Hepatocyte (in vitro differentiated cells): ENCODE data around the gene ZNF319.

Experiments used
- CTCF ChIP-seq: fragments of 200-600 bp; sonication (generic); IDR thresholded peaks from 2 replicates; pipeline ENCODE4 v1.5.1; 2016; ENCODE audit warnings: antibody characterized with exemption, mild to moderate bottlenecking; ENCODE audit not compliant: poor library complexity
- EZH2 ChIP-seq: fragments of 200-600 bp; sonication (generic); IDR thresholded peaks from 2 replicates; pipeline ENCODE4 v1.6.1; 2016; ENCODE audit warnings: antibody characterized with exemption, mild to moderate bottlenecking, borderline replicate concordance
- EZH2phosphoT487 ChIP-seq: fragments of 200-600 bp; sonication (generic); IDR thresholded peaks from one replicate; pipeline ENCODE4 v1.6.1; 2018; ENCODE audit warnings: antibody characterized with exemption, mild to moderate bottlenecking, low read depth, moderate library complexity; ENCODE audit not compliant: unreplicated experiment, severe bottlenecking

- TF ChIP-seq CTCF = no peak
- no peak for TF ChIP-seq EZH2phosphoT487
- no peak for TF ChIP-seq EZH2
Observed at GRCh38 chr16:58016840-58017446, 16.5 kb upstream of the ZNF319 start.
